HepG2 (cell line): ENCODE data around the gene CHRNG. TPM values are rescaled to one million over a fixed set of nuclear protein-coding genes. Genes with fewer than 3 reads are reported as not detected.
A peak's percentile ranks its signal among the peaks of the same experiment; 100 is the strongest.

Experiments
- FLYWCH1 ChIP-seq: sonication (generic); formaldehyde crosslinking; IDR thresholded peaks from 2 replicates; pipeline ENCODE4 v1.8.1; 2023; ENCODE audit warnings: mild to moderate bottlenecking, missing genetic modification reagents
- FUBP1 ChIP-seq: sonication (generic); formaldehyde crosslinking; IDR thresholded peaks from 2 replicates; pipeline ENCODE4 v1.5.1; 2020; ENCODE audit warnings: missing genetic modification reagents, mild to moderate bottlenecking, borderline replicate concordance
- HCFC1 ChIP-seq: fragments of 150-350 bp; IDR thresholded peaks from 2 replicates; pipeline ENCODE4 v1.6.1; 2014; ENCODE audit warnings: low read depth, low read length
- IKZF1 ChIP-seq: fragments of 450-650 bp; IDR thresholded peaks from 2 replicates; pipeline ENCODE4 v1.7.1; 2016
- KLF9 ChIP-seq: IDR thresholded peaks from 2 replicates; pipeline ENCODE4 v1.6.1; 2016; ENCODE audit warnings: low read depth
- MLX ChIP-seq: IDR thresholded peaks from 2 replicates; pipeline ENCODE4 v1.6.1; 2016
- NFE2L2 ChIP-seq: fragments of 150-350 bp; IDR thresholded peaks from 2 replicates; pipeline ENCODE4 v1.6.1; 2014; ENCODE audit warnings: low read length
- NR3C1 ChIP-seq: sonication (generic); formaldehyde crosslinking; IDR thresholded peaks from 2 replicates; pipeline ENCODE4 v1.4.0; 2020; ENCODE audit warnings: missing genetic modification reagents
- REXO4 ChIP-seq: sonication (generic); formaldehyde crosslinking; IDR thresholded peaks from 2 replicates; pipeline ENCODE4 v1.8.0; 2022; ENCODE audit warnings: missing genetic modification reagents, mild to moderate bottlenecking, borderline replicate concordance
- RFX1 ChIP-seq: fragments of 450-650 bp; IDR thresholded peaks from 2 replicates; pipeline ENCODE4 v1.6.1; 2017
- RORA ChIP-seq: sonication (generic); formaldehyde crosslinking; IDR thresholded peaks from 2 replicates; pipeline ENCODE4 v1.5.0; 2020; ENCODE audit warnings: mild to moderate bottlenecking, missing genetic modification reagents, moderate library complexity
- SMAD1 ChIP-seq: sonication (generic); formaldehyde crosslinking; IDR thresholded peaks from 2 replicates; pipeline ENCODE4 v1.4.0; 2020; ENCODE audit warnings: missing genetic modification reagents, low read depth, mild to moderate bottlenecking, borderline replicate concordance
- SRSF1 ChIP-seq: fragments of 200-400 bp; formaldehyde crosslinking; optimal IDR thresholded peaks from 2 replicates; pipeline ENCODE3; 2017; ENCODE audit warnings: mild to moderate bottlenecking, low read depth, low read length, moderate library complexity
- TCF7 ChIP-seq: sonication (generic); IDR thresholded peaks from 2 replicates; pipeline ENCODE4 v1.6.1; 2016; ENCODE audit warnings: antibody characterized with exemption, low read depth
- TOPORS ChIP-seq: sonication (generic); formaldehyde crosslinking; IDR thresholded peaks from 2 replicates; pipeline ENCODE4 v1.8.0; 2023; ENCODE audit warnings: mild to moderate bottlenecking, missing genetic modification reagents
- ZNF670 ChIP-seq: sonication (generic); formaldehyde crosslinking; IDR thresholded peaks from 2 replicates; pipeline ENCODE4 v1.8.0; 2022; ENCODE audit warnings: mild to moderate bottlenecking, missing genetic modification reagents, borderline replicate concordance
- ZNF691 ChIP-seq: sonication (generic); formaldehyde crosslinking; IDR thresholded peaks from 2 replicates; pipeline ENCODE4 v1.4.0; 2020; ENCODE audit warnings: missing genetic modification reagents, low read depth, mild to moderate bottlenecking, borderline replicate concordance
- ZNF850 ChIP-seq: sonication (generic); formaldehyde crosslinking; conservative IDR thresholded peaks from 2 replicates; pipeline ENCODE4 v1.9.0; 2021; ENCODE audit warnings: mild to moderate bottlenecking, missing genetic modification reagents
- polyA plus RNA-seq, 8 experiments: library from polyadenylated mRNA; depleted of rRNA in 3 of 8; stranded (reverse) in 7 of 8; unstranded in 1 of 8; fragments of >200 nt; fragmentation: Illumina TruSeq in 4 of 8; extraction: Trizol in 4 of 8; gene quantifications; 2 replicates each; pipeline versions ENCODE4 v1.2.1 to v1.2.3, GENCODE V29; 2011 to 2016; ENCODE audit warnings: low read depth in 4 of 8, missing spikeins in 1 of 8, mixed read lengths in 1 of 8; ENCODE audit not compliant: insufficient read depth in 1 of 8
- total RNA-seq, 5 experiments: library from RNA; depleted of rRNA; stranded (reverse); fragments of >200 nt; fragmentation: Illumina TruSeq; extraction: Trizol; gene quantifications; 2 replicates each; pipeline ENCODE4 v1.2.3, GENCODE V29; 2016; ENCODE audit warnings: low read depth in 1 of 5
- TF ChIP-seq, protein P1 (sequence below): sonication (generic); formaldehyde crosslinking; IDR thresholded peaks from 2 replicates; pipeline ENCODE4 v1.8.1; 2022; ENCODE audit warnings: mild to moderate bottlenecking, missing genetic modification reagents
- TF ChIP-seq, protein P2 (sequence below): sonication (generic); formaldehyde crosslinking; IDR thresholded peaks from 2 replicates; pipeline ENCODE4 v1.5.1; 2020; ENCODE audit warnings: missing genetic modification reagents, mild to moderate bottlenecking, borderline replicate concordance
- TF ChIP-seq, protein P3 (sequence below): IDR thresholded peaks from 2 replicates; pipeline ENCODE4 v1.6.1; 2016; ENCODE audit warnings: control low read depth

The CHRNG gene
- total and polyA plus RNA-seq, 2 of the 13 experiments (the other 11 are each of a cell fraction or from before 2014, with no cell fraction given): not detected

GRCh38 chr2:232550354-232551249 lies 11.1 kb downstream of the CHRNG start, which contains the start of the genes EIF4E2 and TIGD1 (continued):
- TF ChIP-seq, protein P1, sequence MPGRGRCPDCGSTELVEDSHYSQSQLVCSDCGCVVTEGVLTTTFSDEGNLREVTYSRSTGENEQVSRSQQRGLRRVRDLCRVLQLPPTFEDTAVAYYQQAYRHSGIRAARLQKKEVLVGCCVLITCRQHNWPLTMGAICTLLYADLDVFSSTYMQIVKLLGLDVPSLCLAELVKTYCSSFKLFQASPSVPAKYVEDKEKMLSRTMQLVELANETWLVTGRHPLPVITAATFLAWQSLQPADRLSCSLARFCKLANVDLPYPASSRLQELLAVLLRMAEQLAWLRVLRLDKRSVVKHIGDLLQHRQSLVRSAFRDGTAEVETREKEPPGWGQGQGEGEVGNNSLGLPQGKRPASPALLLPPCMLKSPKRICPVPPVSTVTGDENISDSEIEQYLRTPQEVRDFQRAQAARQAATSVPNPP (CRISPR knock-in tag): peak; percentile 99
- TF ChIP-seq HCFC1 (peak; percentile 79), MLX (CRISPR knock-in tag) (peak; percentile 98), ZNF691 (peak; percentile 99), ZNF670 (CRISPR knock-in tag) (peak; percentile 99), SMAD1 (peak; percentile 96; the same call in 1 of the 2 replicates), TCF7 (no peak), RFX1 (no peak), NR3C1 (CRISPR knock-in tag) (peak; percentile 0; the same call in 1 of the 2 replicates), FUBP1 (CRISPR knock-in tag) (peak; percentile 93; the same call in 1 of the 2 replicates), TOPORS (peak; percentile 99), REXO4 (CRISPR knock-in tag) (peak; percentile 71; the same call in 1 of the 2 replicates), FLYWCH1 (CRISPR knock-in tag) (peak; percentile 97; the same call in 1 of the 2 replicates), RORA (CRISPR knock-in tag) (no peak), ZNF850 (CRISPR knock-in tag) (0 out of 2 replicates have a peak, but pooled peaks have one; percentile 42), SRSF1 (peak; percentile 97), KLF9 (CRISPR knock-in tag) (peak; percentile 64), NFE2L2 (no peak), IKZF1 (no peak)
- TF ChIP-seq, protein P2, sequence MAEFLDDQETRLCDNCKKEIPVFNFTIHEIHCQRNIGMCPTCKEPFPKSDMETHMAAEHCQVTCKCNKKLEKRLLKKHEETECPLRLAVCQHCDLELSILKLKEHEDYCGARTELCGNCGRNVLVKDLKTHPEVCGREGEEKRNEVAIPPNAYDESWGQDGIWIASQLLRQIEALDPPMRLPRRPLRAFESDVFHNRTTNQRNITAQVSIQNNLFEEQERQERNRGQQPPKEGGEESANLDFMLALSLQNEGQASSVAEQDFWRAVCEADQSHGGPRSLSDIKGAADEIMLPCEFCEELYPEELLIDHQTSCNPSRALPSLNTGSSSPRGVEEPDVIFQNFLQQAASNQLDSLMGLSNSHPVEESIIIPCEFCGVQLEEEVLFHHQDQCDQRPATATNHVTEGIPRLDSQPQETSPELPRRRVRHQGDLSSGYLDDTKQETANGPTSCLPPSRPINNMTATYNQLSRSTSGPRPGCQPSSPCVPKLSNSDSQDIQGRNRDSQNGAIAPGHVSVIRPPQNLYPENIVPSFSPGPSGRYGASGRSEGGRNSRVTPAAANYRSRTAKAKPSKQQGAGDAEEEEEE (CRISPR knock-in tag): 0 out of 2 replicates have a peak, but pooled peaks have one; percentile 68
- TF ChIP-seq, protein P3, sequence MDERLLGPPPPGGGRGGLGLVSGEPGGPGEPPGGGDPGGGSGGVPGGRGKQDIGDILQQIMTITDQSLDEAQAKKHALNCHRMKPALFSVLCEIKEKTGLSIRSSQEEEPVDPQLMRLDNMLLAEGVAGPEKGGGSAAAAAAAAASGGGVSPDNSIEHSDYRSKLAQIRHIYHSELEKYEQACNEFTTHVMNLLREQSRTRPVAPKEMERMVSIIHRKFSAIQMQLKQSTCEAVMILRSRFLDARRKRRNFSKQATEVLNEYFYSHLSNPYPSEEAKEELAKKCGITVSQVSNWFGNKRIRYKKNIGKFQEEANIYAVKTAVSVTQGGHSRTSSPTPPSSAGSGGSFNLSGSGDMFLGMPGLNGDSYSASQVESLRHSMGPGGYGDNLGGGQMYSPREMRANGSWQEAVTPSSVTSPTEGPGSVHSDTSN (CRISPR knock-in tag): 0 out of 2 replicates have a peak, but pooled peaks have one; percentile 37
